Heart left ventricle (tissue), 16 donors: ENCODE results near the gene MRPS16. TPM values are rescaled to one million over a fixed set of nuclear protein-coding genes. Genes with fewer than 3 reads are reported as not detected.

ENCODE experiments used
- ATAC-seq, 4 donors: fragments of 200-7000 bp; cut with Tn5 transposase; one replicate each; pipeline ENCODE4 v1.9.1; 2020 to 2022; ENCODE audit warnings: moderate library complexity in 4 of 4, mild to moderate bottlenecking in 3 of 4, moderate number of reproducible peaks in 1 of 4
- DNase-seq, 5 donors: peaks; one replicate each; pipeline ENCODE4 v3.0.0-alpha.2; 2020
- H3K27ac ChIP-seq, 12 donors: fragments of 200-600 bp; sonication (generic) in 4 of 12; one replicate each; pipeline versions ENCODE4 v1.5.0 to v1.8.0; 2016 to 2022; ENCODE audit warnings: mild to moderate bottlenecking in 2 of 12
- H3K27me3 ChIP-seq, 9 donors: fragments of 200-600 bp; sonication (generic) in 2 of 9; one replicate each; pipeline versions ENCODE4 v1.5.1 to v1.8.0; 2016 to 2022; ENCODE audit warnings: mild to moderate bottlenecking in 3 of 9
- H3K36me3 ChIP-seq, 9 donors: fragments of 200-600 bp; sonication (generic) in 2 of 9; one replicate each; pipeline versions ENCODE4 v1.5.0 to v1.8.0; 2018 to 2022; ENCODE audit warnings: mild to moderate bottlenecking in 2 of 9
- H3K4me1 ChIP-seq, 12 donors: fragments of 200-600 bp; sonication (generic) in 4 of 12; one replicate each; pipeline versions ENCODE4 v1.5.0 to v1.8.0; 2016 to 2022; ENCODE audit warnings: mild to moderate bottlenecking in 3 of 12
- H3K4me3 ChIP-seq, 12 donors: fragments of 200-600 bp; sonication (generic) in 4 of 12; one replicate each; pipeline versions ENCODE4 v1.5.0 to v1.8.0; 2017 to 2022; ENCODE audit warnings: mild to moderate bottlenecking in 9 of 12, moderate library complexity in 4 of 12
- H3K9me3 ChIP-seq, 12 donors: fragments of 200-600 bp; sonication (generic) in 4 of 12; one replicate each; pipeline versions ENCODE4 v1.5.0 to v1.8.0; 2016 to 2022; ENCODE audit warnings: mild to moderate bottlenecking in 1 of 12
- POLR2A ChIP-seq, 2 donors: fragments of 450-650 bp; IDR thresholded peaks; one replicate each; pipeline ENCODE4 v1.6.1; 2017; ENCODE audit warnings: antibody characterized with exemption in 2 of 2, mild to moderate bottlenecking in 2 of 2, moderate library complexity in 2 of 2
- WGBS, 4 donors: extraction: QIAGEN DNeasy Blood & Tissue Kit in 2 of 4; methylation state at CpG; one replicate each; pipeline versions ENCODE4 v1.1.5 to v1.1.7; 2013 to 2018; 5-methylcytosine and 5-hydroxymethylcytosine counted together
- intact Hi-C, 10 donors: fragments of 100-400 bp; cut with DNase I; formaldehyde crosslinking; loops; one replicate each; pipeline versions ENCODE4 v1.11.1 to v1.14.2; 2022
- polyA plus RNA-seq, 2 donors: library from polyadenylated mRNA; stranded (reverse); fragments of 200-250 nt; gene quantifications; one replicate each; pipeline ENCODE4 v1.2.3, GENCODE V29; 2013
- total RNA-seq, 9 donors: library from RNA; depleted of rRNA in 2 of 9; stranded (reverse); fragments of >200 nt in 2 of 9; fragmentation: NEBNext Ultra II Directional in 3 of 9; extraction: Animal tissue kit (Norgen Biotek cat#: 25700) in 3 of 9; gene quantifications; one replicate each; pipeline versions ENCODE4 v1.1.0 to v1.2.4, GENCODE V29; 2016 to 2023
- TF ChIP-seq, protein P1 (sequence below), 12 donors: fragments of 200-600 bp; sonication (generic) in 4 of 12; IDR thresholded peaks; one replicate each; pipeline versions ENCODE4 v1.5.0 to v1.8.0; 2018 to 2022; ENCODE audit warnings: antibody characterized with exemption in 12 of 12, mild to moderate bottlenecking in 5 of 12
- donor health status: ischemic (EF 13 %, LVEDD 7.1; RV severe dilation, severe dysfunction).
- donor health status: healthy with polysubstance abuse.
- donor health status: DM: no; HTN: yes; CAD: no.
- donor health status: DM: no; HTN: no; CAD: no.
- donor health status: ischemic (EF 25% LVEDD 6.9; RV normal size, moderate dysfunction).
- donor health status: ischemic (EF 25% LVEDD 5.7; RV mildly dilated, moderate dysfunction).
- donor health status: healthy.
- donor health status: DM: yes; HTN: yes; CAD: no.
- donor health status: ischemic (EF 35%, LVEDD 5.7; RV mildly dilated, moderate dysfunction).
- donor health status: nonischemic (EF 11% LVEDD 7.7; RV severe dilation, severe dysfunction).
- donor health status: DM: yes; HTN: yes; CAD: no.
- donor health status: PGD.
- donor health status: ischemic (EF 29% LVEDD 5.4; RV normal size, mild dysfunction).
- donor health status: nonischemic (EF 23%, LVEDD 6.1; RV moderate dilation, normal function).

Gene MRPS16
- total and polyA plus RNA-seq, 11 donors, result 56.5 to 112 (median 101) TPM

- intact Hi-C loops, result no loop called here
- H3K4me1 ChIP-seq, result no peaks in the 10 kb centered on the region
- TF ChIP-seq, protein P1, sequence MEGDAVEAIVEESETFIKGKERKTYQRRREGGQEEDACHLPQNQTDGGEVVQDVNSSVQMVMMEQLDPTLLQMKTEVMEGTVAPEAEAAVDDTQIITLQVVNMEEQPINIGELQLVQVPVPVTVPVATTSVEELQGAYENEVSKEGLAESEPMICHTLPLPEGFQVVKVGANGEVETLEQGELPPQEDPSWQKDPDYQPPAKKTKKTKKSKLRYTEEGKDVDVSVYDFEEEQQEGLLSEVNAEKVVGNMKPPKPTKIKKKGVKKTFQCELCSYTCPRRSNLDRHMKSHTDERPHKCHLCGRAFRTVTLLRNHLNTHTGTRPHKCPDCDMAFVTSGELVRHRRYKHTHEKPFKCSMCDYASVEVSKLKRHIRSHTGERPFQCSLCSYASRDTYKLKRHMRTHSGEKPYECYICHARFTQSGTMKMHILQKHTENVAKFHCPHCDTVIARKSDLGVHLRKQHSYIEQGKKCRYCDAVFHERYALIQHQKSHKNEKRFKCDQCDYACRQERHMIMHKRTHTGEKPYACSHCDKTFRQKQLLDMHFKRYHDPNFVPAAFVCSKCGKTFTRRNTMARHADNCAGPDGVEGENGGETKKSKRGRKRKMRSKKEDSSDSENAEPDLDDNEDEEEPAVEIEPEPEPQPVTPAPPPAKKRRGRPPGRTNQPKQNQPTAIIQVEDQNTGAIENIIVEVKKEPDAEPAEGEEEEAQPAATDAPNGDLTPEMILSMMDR (IDR thresholded peaks at IDR 0.05), result no peak
- TF ChIP-seq POLR2A (IDR thresholded peaks at IDR 0.05), result no peak
- DNase-seq, result no peak
- no peak for ATAC-seq
- no peaks in the 10 kb centered on the region for H3K27me3 ChIP-seq
- no peaks in the 10 kb centered on the region for H3K9me3 ChIP-seq
- 95 to 100% (median 97%) methylated on average over 1 of the region's 1 CpG for WGBS, 4 donors
- no peak overlapping the region for H3K4me3 ChIP-seq
- no peak overlapping the region for H3K27ac ChIP-seq
- H3K36me3 ChIP-seq, result peaks cover 0 to 51% (median 37%) of the 10 kb centered on the region in 9 donors
Observed at GRCh38 chr10:73215749-73216148, 36.7 kb downstream of the MRPS16 start.

DNA sequence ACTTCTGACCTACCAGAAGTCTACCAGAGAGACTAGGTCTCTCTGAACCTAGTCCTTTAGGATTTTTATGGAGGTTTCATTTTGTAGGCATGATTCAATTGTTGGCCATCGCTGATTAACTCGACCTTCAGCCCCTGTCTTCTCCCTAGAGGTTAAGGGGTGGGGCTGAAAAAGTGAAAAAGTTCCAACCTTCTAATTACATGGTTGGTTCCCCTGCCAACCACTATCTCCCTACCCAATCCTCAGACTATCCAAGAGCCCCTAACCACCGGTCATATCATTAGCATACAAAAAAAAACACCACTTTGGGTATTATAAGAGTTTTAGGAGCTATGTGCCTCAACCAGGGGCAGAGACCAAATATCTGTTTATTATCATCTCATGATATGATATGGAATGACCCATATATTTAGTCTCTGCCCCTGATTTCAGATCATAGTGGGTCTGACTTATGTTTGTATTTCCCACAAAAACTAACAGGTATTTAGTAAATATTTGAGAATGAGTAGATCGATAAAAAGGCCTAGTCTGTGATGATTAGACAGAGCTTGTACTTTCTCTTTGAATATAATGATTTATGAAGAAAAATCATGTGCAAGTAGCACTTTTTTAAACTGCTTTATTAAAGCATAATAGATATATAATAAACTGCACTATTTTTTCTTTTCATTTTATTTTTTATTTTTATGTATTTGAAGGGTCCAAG is 41.2 kb downstream of the MRPS16 start:
- Histone ChIP-seq H3K4me1 (peaks cover 0 to 6% (median 0%) of the 10 kb centered on the region in 12 donors), H3K27me3 (no peaks in the 10 kb centered on the region), H3K4me3 (no peak overlapping the region), H3K9me3 (peaks cover 0 to 3% (median 0%) of the 10 kb centered on the region in 12 donors), H3K36me3 (peaks cover 0 to 49% (median 27%) of the 10 kb centered on the region in 9 donors), H3K27ac (no peak overlapping the region)
- intact Hi-C loops, result no loop called here
- ATAC-seq (no peak), DNase-seq (no peak)
- WGBS, 4 donors, result 78 to 84% (median 80%) methylated on average over 4 of the region's 4 CpGs
- no peak for TF ChIP-seq POLR2A (IDR thresholded peaks at IDR 0.05)
- TF ChIP-seq, protein P1 (IDR thresholded peaks at IDR 0.05), result no peak

GRCh38 chr10:73210395-73211105 is 41.9 kb downstream of the MRPS16 start:
- Histone ChIP-seq H3K36me3 (peaks cover 0 to 45% (median 23%) of the 10 kb centered on the region in 9 donors), H3K27me3 (no peaks in the 10 kb centered on the region), H3K4me1 (peaks cover 0 to 6% (median 0%) of the 10 kb centered on the region in 12 donors), H3K27ac (no peak overlapping the region), H3K9me3 (peaks cover 0 to 3% (median 0%) of the 10 kb centered on the region in 12 donors), H3K4me3 (no peak overlapping the region)
- ATAC-seq (no peak), DNase-seq (no peak)
- intact Hi-C loops, result no loop called here
- TF ChIP-seq, protein P1 (IDR thresholded peaks at IDR 0.05), result no peak
- TF ChIP-seq POLR2A (IDR thresholded peaks at IDR 0.05), result no peak
- 93 to 98% (median 98%) methylated on average over 3 of the region's 3 CpGs for WGBS, 4 donors

- no peaks in the 10 kb centered on the region for H3K27me3 ChIP-seq
- TF ChIP-seq, protein P1 (IDR thresholded peaks at IDR 0.05), result no peak
- TF ChIP-seq POLR2A (IDR thresholded peaks at IDR 0.05), result no peak
- intact Hi-C loops, result no loop called here
- no peak overlapping the region for H3K4me3 ChIP-seq
- H3K9me3 ChIP-seq, result peaks cover 0 to 3% (median 0%) of the 10 kb centered on the region in 12 donors
- DNase-seq (no peak), ATAC-seq (no peak)
- H3K27ac ChIP-seq, result no peak overlapping the region
- WGBS, 4 donors, result 49 to 67% (median 54%) methylated on average over 1 of the region's 1 CpG
- H3K36me3 ChIP-seq, result peaks cover 0 to 45% (median 23%) of the 10 kb centered on the region in 9 donors
- peaks cover 0 to 6% (median 0%) of the 10 kb centered on the region in 12 donors for H3K4me1 ChIP-seq
Observed at GRCh38 chr10:73209705-73210104, 42.7 kb downstream of the MRPS16 start.
